ENCODE results near the gene PPP6R2. TPM values are rescaled to one million over a fixed set of nuclear protein-coding genes. Genes with fewer than 3 reads are reported as not detected.
A peak's percentile ranks its signal among the peaks of the same experiment; 100 is the strongest.
"Not testable (repeated sequence)": the region's sequence is repeated elsewhere in the genome, so short reads cannot be mapped to it uniquely, and the experiment has no call there.

The PPP6R2 gene
- total RNA-seq, 1 donor from 2014 or later: 87.9 TPM

- Mint-ChIP-seq H3K36me3 (ENCODE audit: insufficient read depth) (peaks cover 19% of the 10 kb centered on the region), H3K4me1 (ENCODE audit: low read depth) (no peaks in the 10 kb centered on the region), H3K4me3 (ENCODE audit: low read depth) (no peak overlapping the region), H3K9me3 (ENCODE audit: low read depth) (peaks cover 4% of the 10 kb centered on the region), H3K27ac (no peak overlapping the region), H3K27me3 (no peaks in the 10 kb centered on the region)
- DNase-seq (ENCODE audit: low spot score, unreplicated experiment): no peak
- no peak for TF ChIP-seq CTCF (IDR thresholded peaks at IDR 0.05; ENCODE audit: unreplicated experiment)
Observed at GRCh38 chr22:50432131-50432876, 89.2 kb downstream of the PPP6R2 start.

- H3K9me3 Mint-ChIP-seq (ENCODE audit: low read depth); H3K27me3 Mint-ChIP-seq; H3K27ac Mint-ChIP-seq; H3K4me1 Mint-ChIP-seq (ENCODE audit: low read depth); H3K4me3 Mint-ChIP-seq (ENCODE audit: low read depth); DNase-seq (ENCODE audit: low spot score, unreplicated experiment): not testable (repeated sequence)
- peaks cover 19% of the 10 kb centered on the region for H3K36me3 Mint-ChIP-seq (ENCODE audit: insufficient read depth)
Observed at GRCh38 chr22:50432877-50433510, 89.9 kb downstream of the PPP6R2 start.

- Mint-ChIP-seq H3K36me3 (ENCODE audit: insufficient read depth) (peaks cover 8% of the 10 kb centered on the region), H3K9me3 (ENCODE audit: low read depth) (no peaks in the 10 kb centered on the region), H3K4me1 (ENCODE audit: low read depth) (no peaks in the 10 kb centered on the region), H3K27ac (peak overlapping the region; percentile 52), H3K27me3 (no peaks in the 10 kb centered on the region), H3K4me3 (ENCODE audit: low read depth) (no peak overlapping the region)
- no peak for DNase-seq (ENCODE audit: low spot score, unreplicated experiment)
- TF ChIP-seq CTCF (IDR thresholded peaks at IDR 0.05; ENCODE audit: unreplicated experiment): no peak
Observed at GRCh38 chr22:50434849-50435248, 91.7 kb downstream of the PPP6R2 start.

- Mint-ChIP-seq H3K27ac (no peak overlapping the region), H3K27me3 (no peaks in the 10 kb centered on the region), H3K4me3 (ENCODE audit: low read depth) (no peak overlapping the region), H3K9me3 (ENCODE audit: low read depth) (no peaks in the 10 kb centered on the region), H3K36me3 (ENCODE audit: insufficient read depth) (peaks cover 8% of the 10 kb centered on the region), H3K4me1 (ENCODE audit: low read depth) (no peaks in the 10 kb centered on the region)
- no peak for TF ChIP-seq CTCF (IDR thresholded peaks at IDR 0.05; ENCODE audit: unreplicated experiment)
- no peak for DNase-seq (ENCODE audit: low spot score, unreplicated experiment)
Observed at GRCh38 chr22:50435291-50436014, 92.3 kb downstream of the PPP6R2 start.

- H3K9me3 Mint-ChIP-seq (ENCODE audit: low read depth): no peaks in the 10 kb centered on the region
- no peak overlapping the region for H3K4me3 Mint-ChIP-seq (ENCODE audit: low read depth)
- no peak overlapping the region for H3K27ac Mint-ChIP-seq
- H3K27me3 Mint-ChIP-seq: no peaks in the 10 kb centered on the region
- no peaks in the 10 kb centered on the region for H3K4me1 Mint-ChIP-seq (ENCODE audit: low read depth)
- H3K36me3 Mint-ChIP-seq (ENCODE audit: insufficient read depth): peaks cover 8% of the 10 kb centered on the region
- no peak for DNase-seq (ENCODE audit: low spot score, unreplicated experiment)
- TF ChIP-seq CTCF (IDR thresholded peaks at IDR 0.05; ENCODE audit: unreplicated experiment): no peak
Observed at GRCh38 chr22:50436015-50436830, 93.1 kb downstream of the PPP6R2 start.
